ENCODE data around the gene CINP. TPM values are rescaled to one million over a fixed set of nuclear protein-coding genes. Genes with fewer than 3 reads are reported as not detected.
"Not testable (repeated sequence)": the region's sequence is repeated elsewhere in the genome, so short reads cannot be mapped to it uniquely, and the experiment has no call there.

CINP gene
- total RNA-seq, 1 experiment from 2014 or later, result 48.4 TPM

- no peak for DNase-seq (ENCODE audit: low read depth)
- in situ Hi-C loops (cut with HindIII; ENCODE audit: low pct_unique_long_range_greater_than_20kb, low sequenced_read_pairs), result no loop called here
Observed at GRCh38 chr14:102303664-102304063, 59.0 kb downstream of the CINP start.

DNA sequence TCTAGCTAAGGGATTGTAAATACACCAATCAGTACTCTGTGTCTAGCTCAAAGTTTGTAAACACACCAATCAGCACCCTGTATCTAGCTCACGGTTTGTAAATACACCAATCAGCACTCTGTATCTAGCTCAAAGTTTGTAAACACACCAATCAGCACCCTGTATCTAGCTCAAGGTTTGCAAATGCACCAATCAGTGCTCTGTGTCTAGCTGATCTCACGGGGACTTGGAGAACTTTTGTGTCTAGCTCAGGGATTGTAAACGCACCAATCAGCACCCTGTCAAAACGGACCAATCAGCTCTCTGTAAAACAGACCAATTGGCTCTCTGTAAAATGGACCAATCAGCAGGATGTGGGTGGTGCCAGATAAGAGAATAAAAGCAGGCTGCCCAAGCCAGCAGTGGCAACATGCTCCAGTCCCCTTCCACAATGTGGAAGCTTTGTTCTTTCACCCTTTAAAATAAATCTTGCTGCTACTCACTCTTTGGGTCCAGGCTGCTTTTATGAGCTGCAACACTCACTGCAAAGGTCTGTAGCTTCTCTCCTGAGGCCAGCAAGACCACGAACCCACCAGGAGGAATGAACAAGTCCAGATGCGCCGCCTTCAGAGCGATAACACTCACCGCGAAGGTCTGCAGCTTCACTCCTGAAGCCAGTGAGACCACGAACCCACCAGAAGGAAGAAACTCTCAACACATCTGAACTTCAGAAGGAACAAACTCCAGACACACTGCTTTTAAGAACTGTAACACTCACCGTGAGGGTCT, 64.2 kb downstream of the CINP start:
- in situ Hi-C loops (cut with HindIII; ENCODE audit: low pct_unique_long_range_greater_than_20kb, low sequenced_read_pairs); DNase-seq (ENCODE audit: low read depth): not testable (repeated sequence)

Other genes with a start within 250 kb of the CINP start
- 17.0 and 30.0 TPM in 2 replicates for gene WDR20, start 223.0 kb downstream of the CINP start, total RNA-seq (2014; rRNA removed; shearing (Covaris generic); ENCODE audit: low replicate concordance)
- gene MOK, start 57.7 kb downstream of the CINP start, total RNA-seq (2014; rRNA removed; shearing (Covaris generic); ENCODE audit: low replicate concordance), result 41.9 and 116 TPM in 2 replicates
- gene ZNF839, start 43.1 kb downstream of the CINP start, total RNA-seq (2014; rRNA removed; shearing (Covaris generic); ENCODE audit: low replicate concordance), result 7.5 and 11.5 TPM in 2 replicates
- 2.0 and 10.3 TPM in 2 replicates for gene TECPR2, start 51 bp upstream of the CINP start, total RNA-seq (2014; rRNA removed; shearing (Covaris generic); ENCODE audit: low replicate concordance)
- gene ANKRD9, start 146.9 kb upstream of the CINP start, total RNA-seq (2014; rRNA removed; shearing (Covaris generic); ENCODE audit: low replicate concordance), result 14.1 and 27.5 TPM in 2 replicates
- gene RCOR1, start 229.8 kb upstream of the CINP start, total RNA-seq (2014; rRNA removed; shearing (Covaris generic); ENCODE audit: low replicate concordance), result 6.1 and 9.1 TPM in 2 replicates